SJSA1 (cell line): Measurements from ENCODE around the gene FGF22. TPM values are rescaled to one million over a fixed set of nuclear protein-coding genes. Genes with fewer than 3 reads are reported as not detected.
"Not testable (repeated sequence)": the region's sequence is repeated elsewhere in the genome, so short reads cannot be mapped to it uniquely, and the experiment has no call there.

Experiments used
- DNase-seq, 2 experiments: peaks; one replicate each; pipeline ENCODE4 v3.0.0-alpha.2; 2015 to 2020; ENCODE audit warnings: low spot score in 2 of 2, low read depth in 1 of 2
- H3K27ac ChIP-seq: fragments of 250-450 bp; sonication (Bioruptor Pico); 2 replicates; pipeline ENCODE4 v1.5.1; 2020; ENCODE audit warnings: mild to moderate bottlenecking, moderate library complexity
- H3K27me3 ChIP-seq: fragments of 250-450 bp; sonication (Bioruptor Pico); replicated peaks from 2 replicates; pipeline ENCODE4 v1.5.1; 2020; ENCODE audit warnings: mild to moderate bottlenecking, moderate library complexity
- H3K36me3 ChIP-seq: fragments of 250-450 bp; sonication (Bioruptor Pico); 2 replicates; pipeline ENCODE4 v1.5.1; 2020; ENCODE audit warnings: mild to moderate bottlenecking
- H3K4me1 ChIP-seq: fragments of 250-450 bp; sonication (Bioruptor Pico); replicated peaks from 2 replicates; pipeline ENCODE4 v1.6.1; 2021; ENCODE audit warnings: mild to moderate bottlenecking
- H3K4me3 ChIP-seq: fragments of 250-450 bp; sonication (Bioruptor Pico); 2 replicates; pipeline ENCODE4 v1.5.1; 2020; ENCODE audit warnings: mild to moderate bottlenecking
- H3K9me3 ChIP-seq: fragments of 250-450 bp; sonication (Bioruptor Pico); replicated peaks from 2 replicates; pipeline ENCODE4 v1.5.1; 2020; ENCODE audit warnings: mild to moderate bottlenecking
- total RNA-seq: library from RNA; depleted of rRNA; stranded (reverse); fragments of >200 nt; shearing (Covaris generic); gene quantifications from 2 replicates; pipeline ENCODE4 v1.2.3, GENCODE V29; 2014

The FGF22 gene
- total RNA-seq, 1 experiment from 2014 or later = 0.13 TPM

GRCh38 chr19:612941-613340 lies 26.7 kb upstream of the FGF22 start:
- no peak for DNase-seq
- Histone ChIP-seq H3K27ac (no peak overlapping the region), H3K36me3 (peaks cover 32% of the 10 kb centered on the region), H3K27me3 (no peaks in the 10 kb centered on the region), H3K4me3 (no peak overlapping the region), H3K9me3 (no peaks in the 10 kb centered on the region; the same call in 1 of the 2 replicates), H3K4me1 (peaks cover 38% of the 10 kb centered on the region)

GRCh38 chr19:613732-614567 lies 25.7 kb upstream of the FGF22 start:
- H3K36me3 ChIP-seq = peaks cover 42% of the 10 kb centered on the region
- H3K27ac ChIP-seq = no peak overlapping the region
- peak in 1 of 2 experiments; percentile 46 for DNase-seq
- H3K4me3 ChIP-seq = no peak overlapping the region
- no peaks in the 10 kb centered on the region; the same call in 1 of the 2 replicates for H3K9me3 ChIP-seq
- peaks cover 34% of the 10 kb centered on the region for H3K4me1 ChIP-seq
- no peaks in the 10 kb centered on the region for H3K27me3 ChIP-seq

- peaks cover 51% of the 10 kb centered on the region for H3K36me3 ChIP-seq
- H3K27ac ChIP-seq = no peak overlapping the region
- H3K4me1 ChIP-seq = peaks cover 19% of the 10 kb centered on the region
- H3K9me3 ChIP-seq = no peaks in the 10 kb centered on the region
- no peaks in the 10 kb centered on the region for H3K27me3 ChIP-seq
- H3K4me3 ChIP-seq = no peak overlapping the region
- DNase-seq = no peak
These were observed 24.1 kb upstream of the FGF22 start for GRCh38 chr19:615619-616018.

GRCh38 chr19:616062-616700 lies 23.5 kb upstream of the FGF22 start:
- no peaks in the 10 kb centered on the region for H3K9me3 ChIP-seq
- H3K36me3 ChIP-seq = peaks cover 53% of the 10 kb centered on the region
- no peaks in the 10 kb centered on the region for H3K27me3 ChIP-seq
- no peak overlapping the region for H3K4me3 ChIP-seq
- no peak for DNase-seq
- H3K4me1 ChIP-seq = peaks cover 14% of the 10 kb centered on the region
- no peak overlapping the region for H3K27ac ChIP-seq

GRCh38 chr19:616747-617526 lies 22.7 kb upstream of the FGF22 start:
- no peak for DNase-seq
- H3K27me3 ChIP-seq = no peaks in the 10 kb centered on the region
- peaks cover 61% of the 10 kb centered on the region for H3K36me3 ChIP-seq
- H3K27ac ChIP-seq = no peak overlapping the region
- H3K4me1 ChIP-seq = peaks cover 11% of the 10 kb centered on the region
- no peaks in the 10 kb centered on the region for H3K9me3 ChIP-seq
- H3K4me3 ChIP-seq = no peak overlapping the region

GRCh38 chr19:617551-618246 lies 22.0 kb upstream of the FGF22 start:
- no peaks in the 10 kb centered on the region for H3K9me3 ChIP-seq
- no peak overlapping the region for H3K4me3 ChIP-seq
- H3K36me3 ChIP-seq = peaks cover 63% of the 10 kb centered on the region
- H3K27ac ChIP-seq = no peak overlapping the region
- no peaks in the 10 kb centered on the region for H3K27me3 ChIP-seq
- no peak for DNase-seq
- H3K4me1 ChIP-seq = peaks cover 14% of the 10 kb centered on the region

GRCh38 chr19:618247-618619 lies 21.4 kb upstream of the FGF22 start:
- Histone ChIP-seq H3K9me3 (no peaks in the 10 kb centered on the region), H3K27me3 (no peaks in the 10 kb centered on the region), H3K27ac (no peak overlapping the region), H3K4me3 (no peak overlapping the region), H3K36me3 (peaks cover 63% of the 10 kb centered on the region), H3K4me1 (peaks cover 19% of the 10 kb centered on the region)
- DNase-seq = no peak

GRCh38 chr19:618674-619285 lies 20.9 kb upstream of the FGF22 start:
- Histone ChIP-seq H3K36me3 (peaks cover 66% of the 10 kb centered on the region), H3K27me3 (no peaks in the 10 kb centered on the region), H3K27ac (no peak overlapping the region), H3K4me1 (peaks cover 24% of the 10 kb centered on the region), H3K4me3 (no peak overlapping the region), H3K9me3 (no peaks in the 10 kb centered on the region)
- DNase-seq = no peak

GRCh38 chr19:619286-620002 lies 20.2 kb upstream of the FGF22 start:
- no peaks in the 10 kb centered on the region for H3K9me3 ChIP-seq
- DNase-seq = no peak
- no peak overlapping the region for H3K27ac ChIP-seq
- H3K4me1 ChIP-seq = peaks cover 30% of the 10 kb centered on the region
- no peak overlapping the region for H3K4me3 ChIP-seq
- no peaks in the 10 kb centered on the region for H3K27me3 ChIP-seq
- H3K36me3 ChIP-seq = peaks cover 64% of the 10 kb centered on the region

GRCh38 chr19:620166-620862 lies 19.4 kb upstream of the FGF22 start:
- no peak for DNase-seq
- Histone ChIP-seq H3K4me3 (no peak overlapping the region), H3K9me3 (no peaks in the 10 kb centered on the region), H3K4me1 (peaks cover 39% of the 10 kb centered on the region), H3K36me3 (peaks cover 66% of the 10 kb centered on the region), H3K27ac (no peak overlapping the region), H3K27me3 (no peaks in the 10 kb centered on the region)

GRCh38 chr19:621191-621590 lies 18.5 kb upstream of the FGF22 start:
- not testable (repeated sequence) for H3K27ac ChIP-seq, H3K4me3 ChIP-seq, H3K9me3 ChIP-seq, H3K27me3 ChIP-seq, DNase-seq
- Histone ChIP-seq H3K4me1 (peaks cover 39% of the 10 kb centered on the region), H3K36me3 (peaks cover 71% of the 10 kb centered on the region)

- Histone ChIP-seq H3K4me1 (peaks cover 39% of the 10 kb centered on the region), H3K9me3 (no peaks in the 10 kb centered on the region), H3K27ac (no peak overlapping the region)
These were observed 17.9 kb upstream of the FGF22 start for GRCh38 chr19:621819-622218.

More at GRCh38 chr19:621819-622218, 17.9 kb upstream of the FGF22 start:
- Histone ChIP-seq H3K36me3 (peaks cover 71% of the 10 kb centered on the region), H3K27me3 (no peaks in the 10 kb centered on the region), H3K4me3 (no peak overlapping the region)
- no peak for DNase-seq
